NCI-H82 (cell line): ENCODE results near the gene SLC6A19.

ENCODE experiments used
- DNase-seq: peaks from one replicate; lab custom pipeline; 2025; lab: John Stamatoyannopoulos, UW

The SLC6A19 gene

DNA sequence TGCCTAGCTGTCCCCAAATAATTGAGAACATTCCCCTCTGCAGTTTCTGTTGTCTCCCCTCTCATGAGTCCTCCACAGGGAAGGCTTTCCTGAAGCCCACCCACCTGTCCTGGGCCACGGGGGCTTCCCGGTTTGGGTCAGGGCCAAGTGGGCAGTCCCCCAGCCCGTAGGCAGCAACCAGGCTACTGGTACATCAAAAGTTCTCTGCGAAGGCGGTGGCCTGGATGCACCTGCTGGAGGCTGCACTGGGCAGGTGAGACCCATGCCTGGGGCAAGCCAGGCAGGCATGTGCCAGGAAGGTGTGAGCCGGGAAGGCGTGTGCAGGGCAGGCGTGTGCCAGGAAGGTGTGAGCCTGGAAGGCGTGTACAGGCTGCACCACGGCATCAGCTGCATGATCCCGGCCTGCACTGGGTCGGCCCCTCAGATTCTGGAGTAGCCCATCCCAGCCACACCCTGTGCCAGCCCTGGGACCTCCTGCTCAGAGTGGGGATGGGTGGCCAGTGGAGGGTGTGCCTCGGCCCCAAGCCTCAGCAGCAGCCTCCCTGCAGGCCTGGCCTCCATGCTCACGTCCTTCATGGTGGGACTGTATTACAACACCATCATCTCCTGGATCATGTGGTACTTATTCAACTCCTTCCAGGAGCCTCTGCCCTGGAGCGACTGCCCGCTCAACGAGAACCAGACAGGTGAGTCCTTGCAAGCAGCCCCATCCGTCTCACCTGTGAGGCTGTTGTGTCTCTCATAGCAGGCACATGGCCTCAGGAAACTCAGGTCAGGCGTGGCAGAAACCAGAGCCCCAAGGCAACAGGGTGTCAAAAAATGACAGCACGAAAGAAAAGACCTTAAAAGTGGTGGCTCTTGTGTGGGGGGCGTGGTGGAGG lies 8.7 kb downstream of the SLC6A19 start:
- DNase-seq: no peak

DNA sequence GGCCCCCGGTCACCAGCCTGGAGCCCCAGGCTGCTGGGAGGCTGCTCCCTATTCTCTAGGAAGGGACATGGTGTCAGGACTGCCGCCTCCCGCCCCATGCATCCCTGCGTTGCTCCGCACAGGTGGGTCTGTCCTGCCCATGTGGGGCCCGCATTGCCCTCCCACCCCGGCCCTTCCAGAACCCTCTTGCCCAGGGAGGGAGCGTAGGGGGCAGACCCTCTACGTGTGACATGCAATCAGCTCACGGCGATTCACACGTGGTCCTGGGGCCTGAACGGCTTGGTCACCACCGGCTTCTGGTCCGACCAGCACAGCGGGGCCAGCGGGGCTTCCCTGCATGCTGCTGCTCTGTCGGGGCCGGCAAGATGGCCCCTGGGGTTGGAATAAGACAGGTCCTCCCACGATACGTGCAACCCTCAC lies 9.4 kb downstream of the SLC6A19 start:
- DNase-seq: no peak

DNA sequence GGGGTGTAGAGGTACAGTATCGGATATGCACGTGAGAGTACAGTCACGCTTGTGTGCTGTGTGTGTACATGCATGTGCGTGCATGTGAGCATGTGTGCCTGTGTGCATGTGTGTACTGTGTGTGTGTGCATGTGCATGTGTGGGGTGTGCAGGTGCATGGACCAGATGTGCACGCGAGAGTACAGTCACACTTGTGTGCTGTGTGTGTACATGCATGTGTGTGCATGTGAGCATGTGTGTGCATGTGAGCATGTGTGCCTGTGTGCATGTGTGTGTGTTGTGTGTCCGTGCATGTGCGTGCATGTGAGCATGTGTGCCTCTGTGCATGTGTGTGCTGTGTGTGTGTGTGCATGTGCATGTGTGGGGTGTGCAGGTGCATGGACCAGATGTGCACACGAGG lies 10.3 kb downstream of the SLC6A19 start:
- no peak for DNase-seq

DNA sequence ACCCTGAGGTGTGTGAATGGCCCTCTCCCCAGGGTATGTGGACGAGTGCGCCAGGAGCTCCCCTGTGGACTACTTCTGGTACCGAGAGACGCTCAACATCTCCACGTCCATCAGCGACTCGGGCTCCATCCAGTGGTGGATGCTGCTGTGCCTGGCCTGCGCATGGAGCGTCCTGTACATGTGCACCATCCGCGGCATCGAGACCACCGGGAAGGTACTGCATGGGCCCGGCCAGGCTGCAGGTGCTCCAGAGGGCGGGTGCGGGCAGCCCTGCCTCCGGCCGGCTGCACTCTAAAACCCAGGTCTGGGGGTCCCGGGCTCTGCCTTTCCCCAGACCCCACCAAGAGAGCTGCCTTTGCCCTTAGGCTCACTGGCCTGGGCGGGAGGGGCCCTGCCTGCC lies 10.9 kb downstream of the SLC6A19 start:
- no peak for DNase-seq

DNA sequence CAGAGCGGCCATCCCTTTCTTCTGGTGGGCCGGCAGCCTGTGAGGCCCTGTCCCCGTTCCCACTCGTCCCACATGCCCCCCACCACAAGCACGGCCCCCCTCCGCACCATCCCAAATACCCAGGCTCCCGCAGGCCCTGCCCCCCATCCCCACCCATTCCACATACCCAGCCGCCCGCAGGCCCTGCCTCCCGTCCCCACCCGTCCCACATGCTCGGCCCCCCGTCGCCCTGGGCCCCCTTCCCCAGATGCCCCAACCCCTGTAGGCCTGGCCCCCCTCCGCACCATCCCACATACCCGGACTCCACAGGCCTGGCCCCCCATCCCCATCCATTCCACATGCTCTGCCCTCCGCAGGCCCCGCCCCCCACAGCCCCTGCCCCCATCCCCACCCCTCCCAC lies 11.5 kb downstream of the SLC6A19 start:
- no peak for DNase-seq

DNA sequence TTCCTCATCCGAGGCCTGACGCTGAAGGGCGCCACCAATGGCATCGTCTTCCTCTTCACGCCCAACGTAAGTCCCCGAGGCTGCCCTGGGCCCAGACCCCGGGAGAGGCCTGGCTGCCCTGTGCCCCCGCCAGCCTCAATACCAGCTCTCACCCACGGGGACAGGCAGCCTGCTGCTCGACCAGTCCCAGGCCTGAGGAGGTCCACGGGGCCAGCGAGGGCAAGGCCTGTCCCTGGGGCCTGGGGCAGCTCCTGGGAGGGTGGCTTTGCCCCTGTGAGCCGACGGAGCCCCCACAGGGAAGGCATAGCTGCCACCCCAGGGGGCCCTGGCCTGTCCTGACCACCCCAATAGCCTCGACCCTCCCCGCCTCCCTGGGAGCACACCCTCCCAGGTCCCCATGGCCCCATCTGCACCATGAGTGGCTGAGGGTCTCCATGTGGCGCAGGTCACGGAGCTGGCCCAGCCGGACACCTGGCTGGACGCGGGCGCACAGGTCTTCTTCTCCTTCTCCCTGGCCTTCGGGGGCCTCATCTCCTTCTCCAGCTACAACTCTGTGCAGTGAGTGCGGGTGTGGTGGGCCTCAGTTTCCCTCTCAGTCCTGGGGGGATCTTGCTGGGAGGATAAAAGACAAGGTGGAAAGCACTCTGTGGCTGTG lies 12.2 kb downstream of the SLC6A19 start:
- no peak for DNase-seq

DNA sequence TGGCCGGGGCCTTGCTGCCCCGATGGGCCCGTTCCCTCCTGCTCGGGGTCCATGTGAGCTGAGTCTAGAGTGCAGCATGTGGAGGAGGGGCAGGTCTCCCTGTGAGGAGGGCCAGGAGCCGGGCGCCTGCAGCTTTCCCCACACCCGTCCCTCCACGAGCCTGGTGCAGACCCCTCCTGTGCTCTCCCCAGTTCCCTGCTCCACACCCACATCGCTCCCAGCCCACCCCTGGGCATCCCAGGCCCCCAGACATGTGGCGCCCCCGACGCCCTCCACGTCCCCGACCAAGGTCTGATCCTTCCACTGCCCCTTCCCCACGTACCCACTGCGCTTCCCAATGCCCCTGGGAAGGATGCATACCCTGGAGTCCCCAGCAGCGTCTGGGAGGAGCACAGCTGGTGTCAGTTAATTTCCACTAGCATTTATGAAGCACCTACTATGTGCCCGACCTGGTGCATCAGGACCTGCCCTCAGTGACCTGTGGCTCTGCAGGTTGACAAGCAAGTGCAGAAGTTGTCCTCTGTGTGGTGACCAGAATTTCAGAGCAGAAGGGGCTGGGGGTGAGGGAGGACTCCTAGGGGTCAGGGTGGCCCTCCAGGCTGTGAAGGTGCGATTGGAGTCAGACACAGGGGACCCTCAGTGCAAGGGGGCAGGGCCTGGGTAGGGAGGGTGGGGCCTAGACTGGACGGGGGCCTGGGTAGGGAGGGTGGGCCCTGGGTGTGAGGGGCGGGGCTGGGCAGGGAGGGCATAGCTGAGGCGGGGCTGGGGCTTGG lies 13.0 kb downstream of the SLC6A19 start:
- DNase-seq: no peak

DNA sequence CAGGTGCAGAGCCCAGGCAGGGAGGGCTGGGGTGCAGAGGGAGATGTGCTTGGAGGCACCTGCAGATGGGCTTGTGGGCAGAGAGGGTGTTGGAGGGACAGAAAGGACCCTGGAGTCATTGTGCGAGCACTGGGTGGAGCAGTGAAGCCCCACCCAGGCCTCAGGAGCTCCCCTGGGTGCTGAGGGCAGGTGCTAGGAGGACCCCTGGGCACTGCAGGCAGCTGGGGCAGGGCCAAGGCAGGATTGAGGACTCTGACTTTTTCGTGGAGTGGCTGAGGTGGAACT lies 13.5 kb downstream of the SLC6A19 start:
- DNase-seq: no peak

DNA sequence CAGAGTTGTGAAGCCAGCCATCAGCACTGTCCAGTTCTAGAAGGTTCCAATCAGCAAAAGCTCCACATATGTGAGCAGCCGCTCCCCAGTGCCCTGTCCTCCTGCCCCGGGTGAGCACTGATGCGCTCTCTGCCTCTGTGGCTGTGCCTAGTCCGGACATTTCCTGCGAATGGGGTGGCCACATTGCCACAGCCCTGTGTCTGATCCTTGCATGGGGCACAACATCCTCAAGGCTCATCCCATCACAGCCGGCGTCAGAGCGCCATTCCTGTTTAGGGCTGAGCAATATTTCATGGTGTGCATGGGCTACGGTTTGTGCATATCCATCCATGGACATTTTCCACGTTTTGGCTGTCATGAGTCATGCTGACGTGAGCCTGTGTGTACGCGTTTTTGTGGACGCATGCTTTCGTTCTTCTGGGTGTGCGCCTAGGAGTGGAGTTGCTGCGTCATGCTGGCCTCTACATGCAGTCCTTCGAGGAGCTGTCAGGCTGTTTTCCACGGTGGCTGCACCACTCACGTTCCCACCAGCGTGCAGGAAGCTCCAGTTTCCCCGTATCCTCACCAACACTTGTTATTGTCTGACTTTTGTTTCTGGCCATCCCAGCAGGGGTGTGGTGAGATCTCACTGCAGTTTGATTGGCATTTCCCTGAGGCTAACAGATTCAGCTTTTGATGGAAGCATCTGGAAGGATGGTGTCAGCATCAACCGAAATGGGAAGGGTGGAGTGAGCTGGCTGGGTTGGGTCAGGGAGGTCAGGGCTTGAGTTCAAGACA lies 14.1 kb downstream of the SLC6A19 start:
- DNase-seq: no peak

DNA sequence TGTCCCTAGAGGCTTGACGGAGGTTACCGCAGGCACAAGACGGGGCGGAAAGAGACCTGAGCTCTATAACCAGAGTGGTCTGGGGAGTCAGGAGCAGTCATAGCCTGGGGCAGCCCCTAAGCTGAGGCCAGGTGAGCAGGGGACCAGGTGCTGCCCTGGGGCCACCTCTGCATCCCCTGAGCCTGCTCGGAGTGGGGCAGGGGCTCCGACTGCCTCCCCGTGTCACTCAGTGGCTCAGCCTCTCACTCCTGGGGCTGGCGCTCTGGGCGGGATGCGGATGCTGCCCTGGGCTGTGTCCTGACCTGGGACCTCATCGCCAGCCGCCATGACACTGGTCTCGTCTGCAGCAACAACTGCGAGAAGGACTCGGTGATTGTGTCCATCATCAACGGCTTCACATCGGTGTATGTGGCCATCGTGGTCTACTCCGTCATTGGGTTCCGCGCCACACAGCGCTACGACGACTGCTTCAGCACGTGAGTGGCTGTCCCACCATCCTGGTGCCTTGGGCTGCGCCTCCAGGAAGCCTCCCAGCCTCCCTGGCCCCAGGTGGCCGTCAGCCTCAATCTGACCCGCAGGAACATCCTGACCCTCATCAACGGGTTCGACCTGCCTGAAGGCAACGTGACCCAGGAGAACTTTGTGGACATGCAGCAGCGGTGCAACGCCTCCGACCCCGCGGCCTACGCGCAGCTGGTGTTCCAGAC lies 15.0 kb downstream of the SLC6A19 start:
- no peak for DNase-seq

DNA sequence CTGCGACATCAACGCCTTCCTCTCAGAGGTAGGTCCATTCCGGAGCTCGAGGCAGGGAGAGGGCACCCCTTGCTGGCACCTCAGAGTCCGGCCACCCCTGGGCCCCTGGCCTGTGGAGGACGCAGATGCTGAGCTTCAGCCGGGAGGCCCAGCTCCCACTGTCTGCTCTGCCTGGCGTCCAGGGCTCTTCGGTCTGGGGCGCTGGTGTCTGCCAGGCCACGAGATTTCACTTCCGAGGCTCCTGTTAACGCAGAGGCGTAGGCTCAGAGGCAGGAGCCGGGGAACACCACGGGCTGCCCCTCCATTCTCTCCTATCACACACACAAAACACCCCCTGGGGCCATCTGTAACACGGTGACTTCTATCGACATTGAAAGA lies 15.5 kb downstream of the SLC6A19 start:
- DNase-seq: no peak

DNA sequence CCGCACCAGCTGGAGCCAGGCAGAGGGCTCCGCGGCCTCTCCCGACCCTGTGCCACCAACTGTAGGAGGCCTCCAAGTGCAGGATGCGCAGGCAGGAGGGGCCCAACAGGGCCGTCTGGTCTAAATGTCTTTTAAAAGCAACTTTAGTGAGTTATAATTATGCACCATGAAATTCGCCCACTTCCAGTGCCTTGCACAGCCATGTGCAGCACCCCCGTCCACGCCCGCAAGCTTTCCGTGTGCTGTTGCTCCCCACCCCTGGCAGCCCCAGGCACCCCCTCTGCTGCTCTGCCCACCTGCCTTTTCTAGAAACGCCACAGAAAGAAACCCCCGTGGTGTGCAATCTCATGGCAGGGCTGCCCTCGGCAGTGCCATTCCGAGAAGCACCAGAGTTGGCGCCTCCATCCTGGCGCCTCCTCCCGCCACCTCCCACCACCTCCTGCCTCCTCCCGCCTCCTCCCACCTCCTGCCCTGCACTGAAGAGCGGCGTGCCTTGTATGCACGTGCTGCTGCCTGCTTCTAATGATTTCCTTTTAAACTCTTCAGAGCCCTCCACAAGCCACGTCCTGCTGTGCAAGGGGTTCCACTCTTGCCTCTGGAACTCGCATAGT lies 16.3 kb downstream of the SLC6A19 start:
- no peak for DNase-seq

DNA sequence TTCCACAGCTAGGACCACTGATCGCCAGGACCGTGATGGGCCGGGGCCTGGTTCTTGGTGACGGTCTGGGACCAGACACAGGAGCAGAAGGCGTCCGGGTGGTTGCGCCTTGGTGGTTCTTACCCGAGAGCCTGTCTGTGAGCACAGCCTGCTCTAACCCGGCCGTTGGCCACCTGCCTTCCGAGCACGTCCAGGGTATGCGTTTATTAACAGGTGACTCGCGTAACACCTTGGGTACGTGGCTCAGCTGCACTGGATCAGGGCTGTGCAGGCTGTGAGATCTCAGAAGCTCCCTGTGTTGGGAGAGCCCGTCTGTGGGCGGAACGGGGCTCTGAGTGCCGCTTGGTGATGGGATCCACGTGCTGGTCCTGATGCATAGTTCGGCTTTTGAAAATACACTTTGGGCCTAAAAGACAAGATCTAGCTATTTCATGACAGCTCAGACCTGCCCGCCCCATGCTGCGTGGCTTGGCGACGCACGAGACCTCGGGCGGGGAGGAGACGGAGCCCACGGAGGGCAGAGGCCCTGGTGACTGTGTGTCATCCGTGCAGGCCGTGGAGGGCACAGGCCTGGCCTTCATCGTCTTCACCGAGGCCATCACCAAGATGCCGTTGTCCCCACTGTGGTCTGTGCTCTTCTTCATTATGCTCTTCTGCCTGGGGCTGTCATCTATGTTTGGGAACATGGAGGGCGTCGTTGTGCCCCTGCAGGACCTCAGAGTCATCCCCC lies 17.1 kb downstream of the SLC6A19 start:
- DNase-seq: no peak

DNA sequence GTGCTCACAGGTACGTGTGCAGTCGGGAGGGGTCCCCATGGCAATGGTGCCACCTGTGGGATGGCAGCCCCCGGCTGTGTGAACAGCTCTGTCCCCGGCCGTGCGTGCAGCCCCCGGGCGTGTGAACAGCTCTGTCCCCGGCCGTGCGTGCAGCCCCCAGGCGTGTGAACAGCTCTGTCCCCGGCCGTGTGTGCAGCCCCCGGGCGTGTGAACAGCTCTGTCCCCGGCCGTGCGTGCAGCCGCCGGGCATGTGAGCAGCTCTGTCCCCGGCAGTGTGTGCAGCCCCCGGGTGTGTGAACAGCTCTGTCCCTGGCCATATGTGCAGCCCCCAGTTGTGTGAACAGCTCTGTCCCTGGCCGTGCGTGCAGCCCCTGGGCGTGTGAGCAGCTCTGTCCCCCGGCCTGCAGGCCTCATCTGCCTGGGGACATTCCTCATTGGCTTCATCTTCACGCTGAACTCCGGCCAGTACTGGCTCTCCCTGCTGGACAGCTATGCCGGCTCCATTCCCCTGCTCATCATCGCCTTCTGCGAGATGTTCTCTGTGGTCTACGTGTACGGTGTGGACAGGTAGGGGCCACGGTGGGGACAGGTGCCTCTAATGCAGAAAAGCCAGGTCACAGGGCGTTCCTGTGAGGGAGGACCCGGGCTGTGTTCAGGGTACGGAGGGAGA lies 17.8 kb downstream of the SLC6A19 start:
- DNase-seq: no peak

DNA sequence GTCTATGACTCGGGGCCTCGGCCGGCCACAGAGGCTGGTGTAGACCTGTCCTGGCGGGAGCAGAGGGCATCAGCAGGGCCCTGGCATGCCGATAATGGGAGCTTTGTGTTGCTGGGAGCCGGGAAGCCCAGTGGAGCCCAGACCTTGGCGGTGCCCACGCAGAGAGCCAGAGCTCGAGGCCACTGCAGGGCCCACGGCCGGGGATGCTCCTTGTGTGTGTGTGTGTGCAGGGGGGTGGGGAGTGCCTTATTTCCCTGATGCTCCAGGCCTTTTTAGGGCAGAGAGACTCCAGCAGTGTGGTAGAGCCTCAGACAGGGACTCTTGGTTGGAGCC lies 18.3 kb downstream of the SLC6A19 start:
- no peak for DNase-seq

DNA sequence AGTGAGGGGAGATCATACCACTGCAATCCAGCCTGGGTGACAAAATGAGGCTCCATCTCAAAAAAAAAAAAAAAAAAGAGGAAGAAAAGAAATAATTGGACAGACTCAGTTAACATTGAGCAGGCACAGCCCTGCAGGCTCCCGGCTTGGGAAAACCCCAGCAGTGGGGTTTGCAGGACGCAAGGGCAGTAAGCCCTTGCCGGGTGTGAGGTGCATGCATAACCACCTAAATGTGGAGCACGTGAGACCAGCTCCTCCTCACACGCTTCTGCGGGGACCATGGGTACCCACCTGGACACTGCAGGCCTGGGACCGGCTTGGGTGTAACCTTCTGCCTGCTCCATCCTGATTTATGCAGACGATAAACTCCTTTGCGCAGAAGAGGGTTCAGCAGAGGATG lies 19.0 kb downstream of the SLC6A19 start:
- DNase-seq: no peak

DNA sequence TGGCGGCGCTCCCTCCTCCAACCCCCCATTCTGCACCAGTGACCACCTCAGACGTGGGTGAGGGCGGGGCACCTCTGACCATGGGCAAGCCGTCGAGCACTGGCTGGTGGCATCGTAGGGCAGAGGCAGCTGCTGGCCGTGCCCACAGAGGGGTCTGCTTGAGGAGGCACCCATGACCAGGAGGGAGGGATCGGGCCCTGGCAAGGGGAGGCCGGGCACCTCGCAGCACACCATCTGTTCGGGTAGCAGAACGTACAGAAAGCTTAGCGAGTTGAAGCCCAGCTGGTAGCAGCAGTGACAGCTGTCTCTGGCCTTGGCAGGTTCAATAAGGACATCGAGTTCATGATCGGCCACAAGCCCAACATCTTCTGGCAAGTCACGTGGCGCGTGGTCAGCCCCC lies 19.4 kb downstream of the SLC6A19 start:
- peak; percentile 23 for DNase-seq

DNA sequence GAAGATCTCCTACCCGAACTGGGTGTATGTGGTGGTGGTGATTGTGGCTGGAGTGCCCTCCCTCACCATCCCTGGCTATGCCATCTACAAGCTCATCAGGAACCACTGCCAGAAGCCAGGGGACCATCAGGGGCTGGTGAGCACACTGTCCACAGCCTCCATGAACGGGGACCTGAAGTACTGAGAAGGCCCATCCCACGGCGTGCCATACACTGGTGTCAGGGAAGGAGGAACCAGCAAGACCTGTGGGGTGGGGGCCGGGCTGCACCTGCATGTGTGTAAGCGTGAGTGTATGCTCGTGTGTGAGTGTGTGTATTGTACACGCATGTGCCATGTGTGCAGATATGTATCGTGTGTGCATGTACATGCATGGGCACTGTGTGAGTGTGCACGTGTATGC lies 20.3 kb downstream of the SLC6A19 start:
- no peak for DNase-seq

DNA sequence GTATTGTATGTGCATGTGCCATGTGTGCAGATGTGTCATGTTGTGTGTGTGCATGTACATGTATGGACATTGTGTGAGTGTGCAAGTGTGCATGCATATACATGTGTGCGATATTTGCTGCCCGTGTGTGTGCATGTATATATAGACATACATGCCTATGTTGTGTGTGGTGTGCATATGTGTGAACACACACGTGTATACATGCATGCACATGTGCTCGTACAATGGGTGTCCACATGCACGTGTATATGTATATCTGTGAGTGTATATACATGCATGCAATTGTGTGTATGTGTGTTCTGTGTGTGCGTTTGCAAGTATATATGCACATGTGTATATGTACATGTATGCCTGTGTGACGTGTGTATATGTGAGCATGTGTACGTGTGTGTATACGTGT lies 20.8 kb downstream of the SLC6A19 start:
- DNase-seq: no peak

DNA sequence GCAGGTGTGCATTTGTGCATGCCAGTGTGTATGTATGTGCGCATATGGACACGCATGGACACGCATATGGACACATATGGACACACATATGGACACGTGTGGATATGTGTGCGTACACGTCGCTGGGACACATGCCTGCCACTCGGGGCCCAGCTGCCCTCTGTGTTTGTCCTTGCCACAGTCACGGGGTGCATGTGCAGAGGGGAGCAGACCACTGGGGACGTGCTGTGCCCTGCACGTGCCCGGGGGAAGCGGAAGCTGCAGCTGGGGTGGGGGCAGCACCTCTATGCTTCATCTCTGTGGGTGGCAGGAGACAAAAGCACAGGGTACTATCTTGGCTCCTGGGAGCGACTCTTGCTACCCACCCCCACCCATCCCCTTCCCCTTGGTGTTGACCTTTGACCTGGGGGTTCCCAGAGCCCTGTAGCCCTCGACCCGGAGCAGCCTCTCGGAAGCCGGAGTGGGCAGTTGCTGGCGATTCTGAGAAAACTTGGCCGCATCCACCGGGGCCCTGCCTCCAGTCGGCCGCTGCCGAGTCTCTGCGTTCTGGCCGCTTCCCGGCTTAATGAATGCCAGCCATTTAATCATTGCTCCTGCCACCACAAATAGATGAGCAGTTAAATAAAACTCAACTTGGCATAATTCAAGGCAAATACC lies 21.4 kb downstream of the SLC6A19 start:
- no peak for DNase-seq
